ENCODE measurements around the gene MEX3D. TPM values are rescaled to one million over a fixed set of nuclear protein-coding genes. Genes with fewer than 3 reads are reported as not detected.

The MEX3D gene
- total RNA-seq, 4 donors from 2014 or later = 20.8 to 100 (median 27.8) TPM

GRCh38 chr19:1610579-1610978 is 42.5 kb upstream of the MEX3D start:
- peaks cover 0 to 27% (median 9%) of the 10 kb centered on the region in 4 donors for H3K36me3 ChIP-seq

DNA sequence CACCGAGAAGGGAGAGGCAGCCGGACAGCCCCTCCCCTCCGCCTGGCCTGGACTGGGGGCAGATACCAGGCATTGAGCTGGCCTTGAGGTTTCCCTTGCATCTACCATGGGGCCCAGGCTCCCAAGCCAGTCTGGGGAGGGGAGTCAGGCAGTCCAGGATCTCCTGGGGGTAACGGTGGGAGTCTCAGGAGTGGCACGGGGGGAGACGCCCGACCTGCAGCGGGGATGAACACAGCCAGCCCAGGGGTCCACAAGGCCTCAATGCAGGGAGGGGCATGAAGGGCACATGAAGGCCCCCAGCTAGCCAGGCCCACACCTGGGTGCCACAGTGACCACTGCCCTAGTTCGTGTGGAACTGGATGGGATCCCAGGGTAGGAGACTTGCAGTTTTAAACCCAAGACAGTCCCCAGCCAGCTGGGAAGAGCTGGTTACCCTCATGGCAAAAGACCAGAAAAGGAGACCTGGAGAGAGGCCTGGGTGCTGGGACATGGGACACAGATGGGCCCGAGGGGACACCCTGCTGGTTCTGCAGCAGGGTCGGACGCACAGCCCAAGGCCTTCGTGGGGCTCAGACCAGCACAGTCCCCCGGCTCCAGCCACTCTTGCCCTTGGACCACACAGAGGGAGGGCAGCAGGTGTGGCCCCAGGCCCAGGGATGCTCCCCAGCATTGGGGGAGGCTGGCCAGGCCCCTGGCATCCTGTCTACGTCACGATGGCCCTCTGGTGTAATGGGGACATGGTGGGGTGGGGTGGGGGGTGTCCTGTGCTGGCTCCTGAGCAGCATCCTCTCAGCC is 41.8 kb upstream of the MEX3D start:
- no peaks in the 10 kb centered on the region for H3K27me3 ChIP-seq
- H3K9me3 ChIP-seq = no peaks in the 10 kb centered on the region
- in situ Hi-C loops (cut with MboI; ENCODE audit: low pct_ligation_motif_present in 1 of 4, low pct_unique_long_range_greater_than_20kb in 1 of 4, low sequenced_read_pairs in 3 of 4) = no loop called here
- no peak overlapping the region for H3K4me3 ChIP-seq
- 85% methylated on average over 15 of the region's 16 CpGs; no CpG with 5 or more reads in 1 of the 2 donors for WGBS, 2 donors (ENCODE audit: low coverage in 1 of 2)
- peaks cover 8 to 16% (median 11%) of the 10 kb centered on the region in 4 donors for H3K4me1 ChIP-seq
- intact Hi-C loops (cut with DNase I; ENCODE audit: low total_unique reads) = no loop called here
- H3K36me3 ChIP-seq = peaks cover 0 to 20% (median 6%) of the 10 kb centered on the region in 4 donors
- no peak for DNase-seq
- no peak for TF ChIP-seq CTCF (IDR thresholded peaks at IDR 0.05)
- no peak overlapping the region for H3K27ac ChIP-seq

More at GRCh38 chr19:1610579-1610978, 42.5 kb upstream of the MEX3D start:
- no peaks in the 10 kb centered on the region for H3K27me3 ChIP-seq
- intact Hi-C loops (cut with DNase I; ENCODE audit: low total_unique reads) (no loop called here), in situ Hi-C loops (cut with MboI; ENCODE audit: low pct_ligation_motif_present in 1 of 4, low pct_unique_long_range_greater_than_20kb in 1 of 4, low sequenced_read_pairs in 3 of 4) (no loop called here)
- TF ChIP-seq CTCF (IDR thresholded peaks at IDR 0.05) (no peak), POLR2AphosphoS5 (IDR thresholded peaks at IDR 0.05) (no peak), POLR2A (IDR thresholded peaks at IDR 0.05) (no peak), EP300 (IDR thresholded peaks at IDR 0.05; ENCODE audit: low read depth) (no peak)
- H3K9me3 ChIP-seq = no peaks in the 10 kb centered on the region
- no peak for DNase-seq
- no peak overlapping the region for H3K4me3 ChIP-seq
- 61 to 75% methylated on average over 3 to 11 of the region's 11 CpGs for WGBS, 2 donors (ENCODE audit: low coverage in 1 of 2)
- H3K4me1 ChIP-seq = peaks cover 8 to 16% (median 11%) of the 10 kb centered on the region in 4 donors
- H3K27ac ChIP-seq = no peak overlapping the region

DNA sequence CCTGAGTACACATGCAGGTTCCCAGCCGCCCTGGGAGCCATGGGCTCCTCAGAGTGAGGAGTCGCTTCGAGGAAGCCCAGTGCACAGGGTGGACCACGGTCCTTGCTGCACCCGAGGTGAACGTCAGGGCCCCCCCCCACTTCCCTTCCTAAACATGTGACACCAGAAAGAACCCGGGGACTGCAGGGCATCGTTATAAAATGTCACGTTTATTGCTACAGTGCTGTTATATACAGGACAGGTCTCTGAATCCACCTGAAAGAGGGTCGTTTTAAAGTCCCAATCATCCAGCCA is 40.9 kb upstream of the MEX3D start:
- in situ Hi-C loops (cut with MboI; ENCODE audit: low pct_ligation_motif_present in 1 of 4, low pct_unique_long_range_greater_than_20kb in 1 of 4, low sequenced_read_pairs in 3 of 4) = no loop called here
- DNase-seq = no peak
- H3K27ac ChIP-seq = no peak overlapping the region
- intact Hi-C loops (cut with DNase I; ENCODE audit: low total_unique reads) = no loop called here
- WGBS, 2 donors (ENCODE audit: low coverage in 1 of 2) = 34% methylated on average over 10 of the region's 10 CpGs; no CpG with 5 or more reads in 1 of the 2 donors
- H3K27me3 ChIP-seq = no peaks in the 10 kb centered on the region
- peaks cover 8 to 22% (median 18%) of the 10 kb centered on the region in 4 donors for H3K4me1 ChIP-seq
- H3K4me3 ChIP-seq = peak overlapping the region in 1 of 4 donors; percentile 1
- TF ChIP-seq CTCF (IDR thresholded peaks at IDR 0.05) (no peak), POLR2A (IDR thresholded peaks at IDR 0.05) (no peak), EP300 (IDR thresholded peaks at IDR 0.05; ENCODE audit: low read depth) (no peak), POLR2AphosphoS5 (IDR thresholded peaks at IDR 0.05) (no peak)
- H3K36me3 ChIP-seq = peaks cover 0 to 12% (median 3%) of the 10 kb centered on the region in 4 donors
- H3K9me3 ChIP-seq = no peaks in the 10 kb centered on the region

DNA sequence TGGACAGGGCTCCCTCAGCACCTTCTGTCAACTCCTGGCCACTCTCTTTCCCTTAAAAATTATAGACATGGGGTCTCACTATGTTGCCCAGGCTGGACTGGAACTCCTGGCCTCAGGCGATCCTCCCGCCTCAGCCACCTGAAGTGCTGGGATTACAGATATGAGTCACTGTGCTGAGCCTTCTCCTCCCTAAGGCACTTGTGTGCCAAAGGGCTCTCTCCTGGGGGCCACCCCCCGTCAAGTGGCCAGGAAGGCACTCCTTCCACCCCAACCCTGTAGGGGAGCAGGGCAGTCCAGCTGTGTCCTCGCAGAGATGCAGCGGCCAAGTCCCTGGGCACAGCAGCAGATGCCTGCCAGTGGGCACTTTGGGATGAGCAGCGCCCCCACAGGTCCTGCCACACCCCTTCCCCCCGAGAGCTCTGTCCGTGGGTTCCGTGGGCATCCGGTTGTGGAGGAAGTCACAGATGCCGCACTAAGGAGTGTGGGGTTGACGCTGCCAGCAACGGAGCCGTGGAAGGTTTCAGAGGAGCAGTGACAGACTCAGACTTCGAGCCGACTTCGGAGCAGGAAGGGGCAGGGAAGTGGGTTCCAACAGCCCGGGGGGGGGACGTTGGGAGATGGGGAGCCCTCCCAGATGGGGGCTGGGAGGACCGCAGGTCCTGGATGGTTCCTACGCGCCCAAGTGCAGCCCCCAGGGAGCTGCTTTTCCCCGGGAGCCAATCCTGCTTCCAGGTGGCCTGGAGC is 40.4 kb upstream of the MEX3D start:
- intact Hi-C loops (cut with DNase I; ENCODE audit: low total_unique reads) = no loop called here
- H3K36me3 ChIP-seq = peaks cover 0 to 8% (median 1%) of the 10 kb centered on the region in 4 donors
- H3K9me3 ChIP-seq = no peaks in the 10 kb centered on the region
- WGBS, 2 donors (ENCODE audit: low coverage in 1 of 2) = 63% methylated on average over 18 of the region's 23 CpGs; no CpG with 5 or more reads in 1 of the 2 donors
- H3K27me3 ChIP-seq = no peaks in the 10 kb centered on the region
- no peak for TF ChIP-seq POLR2AphosphoS5 (IDR thresholded peaks at IDR 0.05)
- no peak for TF ChIP-seq POLR2A (IDR thresholded peaks at IDR 0.05)
- TF ChIP-seq EP300 (IDR thresholded peaks at IDR 0.05; ENCODE audit: low read depth) = no peak
- TF ChIP-seq CTCF (IDR thresholded peaks at IDR 0.05) = no peak
- peak overlapping the region in 1 of 4 donors; percentile 1 for H3K4me3 ChIP-seq
- DNase-seq = no peak
- in situ Hi-C loops (cut with MboI; ENCODE audit: low pct_ligation_motif_present in 1 of 4, low pct_unique_long_range_greater_than_20kb in 1 of 4, low sequenced_read_pairs in 3 of 4) = no loop called here
- no peak overlapping the region for H3K27ac ChIP-seq
- H3K4me1 ChIP-seq = peaks cover 8 to 27% (median 23%) of the 10 kb centered on the region in 4 donors
